Panc1 (cell line): ENCODE measurements around the gene MICAL2. TPM values are rescaled to one million over a fixed set of nuclear protein-coding genes. Genes with fewer than 3 reads are reported as not detected.
A peak's percentile ranks its signal among the peaks of the same experiment; 100 is the strongest.

Source experiments
- ATAC-seq: fragments of 200-7000 bp; cut with Tn5 transposase; 2 replicates; pipeline ENCODE4 v1.9.1; 2020; ENCODE audit warnings: mild to moderate bottlenecking, moderate library complexity
- BruUV-seq: library from RNA; stranded (reverse); fragments of 400-500 nt; replicated peaks from 2 replicates; lab custom pipeline; 2021; lab: Mats Ljungman, UMichigan
- CTCF ChIA-PET: fragments of 300-600 bp; sonication (Branson Sonifier 250); formaldehyde crosslinking; loops from one replicate; lab custom pipeline; 2022; ENCODE audit warnings: antibody characterized with exemption; lab: Charles Lee
- POLR2A ChIA-PET: fragments of 300-600 bp; sonication (Branson Sonifier 250); formaldehyde crosslinking; loops from one replicate; lab custom pipeline; 2022; ENCODE audit warnings: antibody characterized with exemption; lab: Charles Lee
- DNase-seq: peaks from one replicate; pipeline ENCODE4 v3.0.0-alpha.2; 2010; ENCODE audit warnings: low read depth, low spot score
- H3K27ac ChIP-seq: 2 replicates; pipeline ENCODE4 v1.5.1; 2011; ENCODE audit warnings: mild to moderate bottlenecking, low read length, inconsistent platforms
- H3K27me3 ChIP-seq: fragments of 200-500 bp; sonication (Bioruptor generic); 2 replicates; pipeline ENCODE4 v1.6.0; 2014; ENCODE audit warnings: low read length, inconsistent platforms; ENCODE audit not compliant: control insufficient read depth, insufficient read depth
- H3K36me3 ChIP-seq: fragments of 200-500 bp; sonication (Bioruptor generic); 2 replicates; pipeline ENCODE4 v1.5.1; 2014; ENCODE audit warnings: inconsistent platforms, mild to moderate bottlenecking, low read length, moderate library complexity; ENCODE audit not compliant: control insufficient read depth, insufficient read depth
- H3K4me1 ChIP-seq: 2 replicates; pipeline ENCODE4 v1.5.1; 2011; ENCODE audit warnings: inconsistent platforms, mild to moderate bottlenecking, low read length, moderate library complexity; ENCODE audit not compliant: control insufficient read depth, insufficient read depth
- H3K4me3 ChIP-seq, 2 experiments: 2 replicates each; pipeline ENCODE4 v1.5.1; 2011 to 2012; ENCODE audit warnings: low read depth in 2 of 2, low read length in 2 of 2, mild to moderate bottlenecking in 2 of 2, inconsistent platforms in 1 of 2, moderate library complexity in 1 of 2
- H3K9me3 ChIP-seq: fragments of 200-500 bp; sonication (Bioruptor generic); 2 replicates; pipeline ENCODE4 v1.5.1; 2014; ENCODE audit warnings: low read depth, mild to moderate bottlenecking, inconsistent platforms, low read length, moderate library complexity; ENCODE audit not compliant: control insufficient read depth, insufficient read depth
- POLR2AphosphoS5 ChIP-seq: IDR thresholded peaks from 2 replicates; pipeline ENCODE4 v1.6.1; 2012; ENCODE audit warnings: mild to moderate bottlenecking, low read depth, low read length, moderate library complexity
- SIN3A ChIP-seq: IDR thresholded peaks from 2 replicates; pipeline ENCODE4 v1.6.1; 2012; ENCODE audit warnings: low read depth, mild to moderate bottlenecking, low read length, moderate library complexity, borderline replicate concordance; ENCODE audit not compliant: insufficient read depth
- TCF7L2 ChIP-seq: IDR thresholded peaks from 2 replicates; pipeline ENCODE4 v1.6.1; 2011; ENCODE audit warnings: mild to moderate bottlenecking, low read depth, low read length, inconsistent platforms
- in situ Hi-C: cut with HindIII; loops from 2 replicates; pipeline ENCODE4 v1.10.0; 2016; ENCODE audit warnings: low sequenced_read_pairs, low pct_unique_long_range_greater_than_20kb
- intact Hi-C: fragments of 100-400 bp; cut with micrococcal nuclease; formaldehyde crosslinking; loops from one replicate; pipeline ENCODE4 v1.10.0; 2022; ENCODE audit not compliant: unreplicated experiment
- total RNA-seq: library from RNA; stranded (reverse); gene quantifications from one replicate; pipeline ENCODE4 v1.2.1, GENCODE V29; 2021; ENCODE audit not compliant: unreplicated experiment
- TF ChIP-seq, protein P1 (sequence below), 2 experiments: IDR thresholded peaks; 2 replicates each; pipeline ENCODE4 v1.6.1; 2011 to 2012; ENCODE audit warnings: low read depth in 2 of 2, control low read depth in 1 of 2, low read length in 1 of 2, mild to moderate bottlenecking in 1 of 2, moderate library complexity in 1 of 2; ENCODE audit not compliant: insufficient read depth in 1 of 2
- TF ChIP-seq, protein P2 (sequence below): fragments of 450-650 bp; IDR thresholded peaks from 2 replicates; pipeline ENCODE4 v1.5.1; 2017; ENCODE audit warnings: mild to moderate bottlenecking

Gene MICAL2
- total RNA-seq, 1 experiment from 2014 or later: 199 TPM

DNA sequence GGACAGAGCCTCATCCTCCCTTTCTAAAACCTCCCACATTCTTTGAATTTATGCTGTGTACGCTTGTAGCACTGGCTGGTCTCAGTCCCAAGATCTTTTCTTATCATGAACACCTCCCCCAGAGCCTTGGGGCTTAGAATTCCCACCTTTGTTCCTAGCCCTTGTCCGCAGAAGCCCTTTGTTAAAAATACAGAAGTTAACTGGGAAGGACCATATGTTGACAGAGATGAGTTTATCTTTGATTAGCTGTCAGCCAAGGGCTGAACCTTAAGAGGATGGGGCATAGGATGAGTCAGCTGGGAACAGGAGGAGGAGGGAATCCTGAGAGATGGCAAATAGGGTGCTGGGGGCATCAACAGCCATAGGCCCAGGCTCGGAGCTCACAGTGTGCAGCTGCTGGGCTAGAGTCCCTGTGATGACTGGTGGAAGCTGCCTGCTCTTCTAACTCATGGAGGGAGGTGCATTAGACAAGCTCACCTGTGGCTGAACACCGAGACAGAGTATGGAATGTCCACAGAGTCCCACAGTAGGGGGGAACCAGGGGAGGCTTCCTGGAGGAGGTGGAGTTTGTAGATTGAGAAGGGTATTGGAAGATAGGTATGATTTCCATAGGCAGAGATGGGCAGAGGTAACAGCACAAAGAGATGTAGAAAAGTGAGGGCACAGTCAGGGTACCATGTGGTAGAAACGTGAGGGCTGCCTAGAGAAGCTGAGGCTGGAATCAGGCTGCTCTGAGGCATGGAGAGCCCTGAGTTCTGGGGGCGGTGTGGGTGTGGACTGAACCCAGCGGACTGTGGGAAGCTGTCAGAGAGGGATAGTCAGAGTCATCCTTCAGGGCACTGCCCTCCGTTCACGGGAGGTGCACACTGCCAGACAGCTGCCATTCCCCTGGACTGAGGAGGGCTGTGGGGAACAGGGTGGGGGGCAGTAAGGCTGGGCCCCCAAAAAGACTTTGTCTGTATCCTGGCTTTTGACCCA is 9.9 kb downstream of the MICAL2 start:
- Histone ChIP-seq H3K36me3 (no peaks in the 10 kb centered on the region), H3K4me3 (no peak overlapping the region), H3K27ac (peak overlapping the region; percentile 25), H3K9me3 (no peaks in the 10 kb centered on the region), H3K27me3 (no peaks in the 10 kb centered on the region), H3K4me1 (peaks cover 39% of the 10 kb centered on the region)
- in situ Hi-C loops (no loop called here), intact Hi-C loops (loop anchor here (10.0 kb wide), 1 partner anchor 114 kb away; no protein-coding TSS in a partner anchor)
- no peak for ATAC-seq
- no peak for DNase-seq
- POLR2A ChIA-PET: no interaction called here
- CTCF ChIA-PET: no interaction called here
- BruUV-seq: no TSS peak
- TF ChIP-seq, protein P1, sequence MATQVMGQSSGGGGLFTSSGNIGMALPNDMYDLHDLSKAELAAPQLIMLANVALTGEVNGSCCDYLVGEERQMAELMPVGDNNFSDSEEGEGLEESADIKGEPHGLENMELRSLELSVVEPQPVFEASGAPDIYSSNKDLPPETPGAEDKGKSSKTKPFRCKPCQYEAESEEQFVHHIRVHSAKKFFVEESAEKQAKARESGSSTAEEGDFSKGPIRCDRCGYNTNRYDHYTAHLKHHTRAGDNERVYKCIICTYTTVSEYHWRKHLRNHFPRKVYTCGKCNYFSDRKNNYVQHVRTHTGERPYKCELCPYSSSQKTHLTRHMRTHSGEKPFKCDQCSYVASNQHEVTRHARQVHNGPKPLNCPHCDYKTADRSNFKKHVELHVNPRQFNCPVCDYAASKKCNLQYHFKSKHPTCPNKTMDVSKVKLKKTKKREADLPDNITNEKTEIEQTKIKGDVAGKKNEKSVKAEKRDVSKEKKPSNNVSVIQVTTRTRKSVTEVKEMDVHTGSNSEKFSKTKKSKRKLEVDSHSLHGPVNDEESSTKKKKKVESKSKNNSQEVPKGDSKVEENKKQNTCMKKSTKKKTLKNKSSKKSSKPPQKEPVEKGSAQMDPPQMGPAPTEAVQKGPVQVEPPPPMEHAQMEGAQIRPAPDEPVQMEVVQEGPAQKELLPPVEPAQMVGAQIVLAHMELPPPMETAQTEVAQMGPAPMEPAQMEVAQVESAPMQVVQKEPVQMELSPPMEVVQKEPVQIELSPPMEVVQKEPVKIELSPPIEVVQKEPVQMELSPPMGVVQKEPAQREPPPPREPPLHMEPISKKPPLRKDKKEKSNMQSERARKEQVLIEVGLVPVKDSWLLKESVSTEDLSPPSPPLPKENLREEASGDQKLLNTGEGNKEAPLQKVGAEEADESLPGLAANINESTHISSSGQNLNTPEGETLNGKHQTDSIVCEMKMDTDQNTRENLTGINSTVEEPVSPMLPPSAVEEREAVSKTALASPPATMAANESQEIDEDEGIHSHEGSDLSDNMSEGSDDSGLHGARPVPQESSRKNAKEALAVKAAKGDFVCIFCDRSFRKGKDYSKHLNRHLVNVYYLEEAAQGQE (IDR thresholded peaks at IDR 0.05; ENCODE audit: insufficient read depth in 1 of 2, low read depth in 2 of 2, low read length in 1 of 2): no peak
- TF ChIP-seq POLR2AphosphoS5 (no peak), TCF7L2 (no peak), SIN3A (no peak)
- TF ChIP-seq, protein P2, sequence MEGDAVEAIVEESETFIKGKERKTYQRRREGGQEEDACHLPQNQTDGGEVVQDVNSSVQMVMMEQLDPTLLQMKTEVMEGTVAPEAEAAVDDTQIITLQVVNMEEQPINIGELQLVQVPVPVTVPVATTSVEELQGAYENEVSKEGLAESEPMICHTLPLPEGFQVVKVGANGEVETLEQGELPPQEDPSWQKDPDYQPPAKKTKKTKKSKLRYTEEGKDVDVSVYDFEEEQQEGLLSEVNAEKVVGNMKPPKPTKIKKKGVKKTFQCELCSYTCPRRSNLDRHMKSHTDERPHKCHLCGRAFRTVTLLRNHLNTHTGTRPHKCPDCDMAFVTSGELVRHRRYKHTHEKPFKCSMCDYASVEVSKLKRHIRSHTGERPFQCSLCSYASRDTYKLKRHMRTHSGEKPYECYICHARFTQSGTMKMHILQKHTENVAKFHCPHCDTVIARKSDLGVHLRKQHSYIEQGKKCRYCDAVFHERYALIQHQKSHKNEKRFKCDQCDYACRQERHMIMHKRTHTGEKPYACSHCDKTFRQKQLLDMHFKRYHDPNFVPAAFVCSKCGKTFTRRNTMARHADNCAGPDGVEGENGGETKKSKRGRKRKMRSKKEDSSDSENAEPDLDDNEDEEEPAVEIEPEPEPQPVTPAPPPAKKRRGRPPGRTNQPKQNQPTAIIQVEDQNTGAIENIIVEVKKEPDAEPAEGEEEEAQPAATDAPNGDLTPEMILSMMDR: no peak

DNA sequence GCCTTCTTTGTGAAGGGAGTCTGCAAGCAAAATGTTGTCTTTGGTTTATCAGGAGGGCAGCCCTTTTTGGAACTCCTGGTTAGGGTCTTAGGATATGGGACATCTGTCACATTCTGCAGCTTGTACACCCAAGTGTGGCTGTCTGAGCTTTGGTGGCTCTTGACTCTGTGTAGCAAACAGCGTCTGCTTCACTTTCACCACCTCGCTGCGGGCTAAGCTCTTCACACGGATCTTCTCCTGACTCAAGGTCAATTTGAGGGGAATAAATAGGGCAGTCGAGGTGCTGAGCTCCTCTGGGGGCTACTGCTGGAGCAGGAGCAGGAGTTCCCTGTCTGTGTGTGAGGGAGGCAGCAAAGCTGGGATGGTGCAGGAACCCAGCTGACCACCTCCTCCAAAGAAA is 10.6 kb downstream of the MICAL2 start:
- Histone ChIP-seq H3K4me1 (peaks cover 46% of the 10 kb centered on the region), H3K36me3 (no peaks in the 10 kb centered on the region), H3K27ac (peak overlapping the region; percentile 25; the same call in 1 of the 2 replicates), H3K27me3 (no peaks in the 10 kb centered on the region), H3K4me3 (no peak overlapping the region), H3K9me3 (no peaks in the 10 kb centered on the region)
- ChIA-PET POLR2A (no interaction called here), CTCF (no interaction called here)
- DNase-seq (no peak), ATAC-seq (no peak)
- intact Hi-C loops (loop anchor here (10.0 kb wide), 1 partner anchor 114 kb away; no protein-coding TSS in a partner anchor), in situ Hi-C loops (no loop called here)
- TF ChIP-seq, protein P2: no peak
- no peak for TF ChIP-seq TCF7L2
- TF ChIP-seq POLR2AphosphoS5: no peak
- TF ChIP-seq, protein P1 (IDR thresholded peaks at IDR 0.05; ENCODE audit: insufficient read depth in 1 of 2, low read depth in 2 of 2, low read length in 1 of 2): no peak
- no peak for TF ChIP-seq SIN3A
- BruUV-seq: no TSS peak
